Measurements from ENCODE around the gene ZNF730. TPM values are rescaled to one million over a fixed set of nuclear protein-coding genes. Genes with fewer than 3 reads are reported as not detected.
"Not testable (repeated sequence)": the region's sequence is repeated elsewhere in the genome, so short reads cannot be mapped to it uniquely, and the experiment has no call there.

ZNF730 gene
- total RNA-seq, 1 experiment from 2014 or later = not detected

GRCh38 chr19:23075031-23075733 is 41.6 kb upstream of the ZNF730 start:
- no peaks in the 10 kb centered on the region for H3K4me1 ChIP-seq
- no peaks in the 10 kb centered on the region for H3K36me3 ChIP-seq (ENCODE audit: control insufficient read depth, insufficient read depth, low read length)
- POLR2A ChIA-PET = no interaction called here
- H3K4me3 ChIP-seq (ENCODE audit: low read depth, low read length) = no peak overlapping the region
- H3K27me3 ChIP-seq (replicated peaks; ENCODE audit: control insufficient read depth, insufficient read depth, low read length) = no peaks in the 10 kb centered on the region
- CTCF ChIA-PET = no interaction called here
- Mint-ChIP-seq H3K9me3 (ENCODE audit: unreplicated experiment) (peaks cover 41% of the 10 kb centered on the region), H3K27ac (ENCODE audit: unreplicated experiment) (no peak overlapping the region), H3K36me3 (ENCODE audit: insufficient read depth, unreplicated experiment) (no peaks in the 10 kb centered on the region), H3K27me3 (ENCODE audit: insufficient read depth, unreplicated experiment) (no peaks in the 10 kb centered on the region), H3K4me3 (ENCODE audit: unreplicated experiment) (no peak overlapping the region), H3K4me1 (ENCODE audit: low read depth, unreplicated experiment) (no peaks in the 10 kb centered on the region)
- no TSS peak for BruUV-seq (replicated peaks)
- no peaks in the 10 kb centered on the region; the same call in 1 of the 2 replicates for H3K9me3 ChIP-seq
- DNase-seq = peak in 1 of 2 experiments; percentile 8
- intact Hi-C loops (cut with micrococcal nuclease; ENCODE audit: unreplicated experiment) = no loop called here
- no peak for TF ChIP-seq CTCF (IDR thresholded peaks at IDR 0.05; ENCODE audit: insufficient read depth in 1 of 2, low read depth in 1 of 2, low read length in 1 of 2, severe bottlenecking in 1 of 2, unreplicated experiment in 1 of 2)

GRCh38 chr19:23077776-23078175 is 39.0 kb upstream of the ZNF730 start:
- H3K27ac Mint-ChIP-seq (ENCODE audit: unreplicated experiment); H3K36me3 ChIP-seq (ENCODE audit: control insufficient read depth, insufficient read depth, low read length); DNase-seq; H3K36me3 Mint-ChIP-seq (ENCODE audit: insufficient read depth, unreplicated experiment); CTCF ChIA-PET; H3K4me3 Mint-ChIP-seq (ENCODE audit: unreplicated experiment); H3K27me3 ChIP-seq (replicated peaks; ENCODE audit: control insufficient read depth, insufficient read depth, low read length); BruUV-seq (replicated peaks); H3K9me3 ChIP-seq; H3K4me1 Mint-ChIP-seq (ENCODE audit: low read depth, unreplicated experiment); H3K4me3 ChIP-seq (ENCODE audit: low read depth, low read length); H3K4me1 ChIP-seq; intact Hi-C loops (cut with micrococcal nuclease; ENCODE audit: unreplicated experiment); POLR2A ChIA-PET; H3K27me3 Mint-ChIP-seq (ENCODE audit: insufficient read depth, unreplicated experiment): not testable (repeated sequence)
- H3K9me3 Mint-ChIP-seq (ENCODE audit: unreplicated experiment) = peaks cover 35% of the 10 kb centered on the region

- TF ChIP-seq CTCF (IDR thresholded peaks at IDR 0.05; ENCODE audit: insufficient read depth in 1 of 2, low read depth in 1 of 2, low read length in 1 of 2, severe bottlenecking in 1 of 2, unreplicated experiment in 1 of 2) = no peak
- CTCF ChIA-PET = no interaction called here
- Histone ChIP-seq H3K27me3 (replicated peaks; ENCODE audit: control insufficient read depth, insufficient read depth, low read length) (no peaks in the 10 kb centered on the region), H3K9me3 (0 out of 2 replicates have a peak, but pooled peaks cover 7% of the 10 kb centered on the region), H3K4me3 (ENCODE audit: low read depth, low read length) (no peak overlapping the region), H3K4me1 (no peaks in the 10 kb centered on the region), H3K36me3 (ENCODE audit: control insufficient read depth, insufficient read depth, low read length) (no peaks in the 10 kb centered on the region)
- intact Hi-C loops (cut with micrococcal nuclease; ENCODE audit: unreplicated experiment) = no loop called here
- Mint-ChIP-seq H3K4me3 (ENCODE audit: unreplicated experiment) (no peak overlapping the region), H3K9me3 (ENCODE audit: unreplicated experiment) (peaks cover 47% of the 10 kb centered on the region), H3K27me3 (ENCODE audit: insufficient read depth, unreplicated experiment) (no peaks in the 10 kb centered on the region), H3K36me3 (ENCODE audit: insufficient read depth, unreplicated experiment) (no peaks in the 10 kb centered on the region), H3K4me1 (ENCODE audit: low read depth, unreplicated experiment) (no peaks in the 10 kb centered on the region), H3K27ac (ENCODE audit: unreplicated experiment) (no peak overlapping the region)
- POLR2A ChIA-PET = no interaction called here
- BruUV-seq (replicated peaks) = no TSS peak
- no peak for DNase-seq
Measured at GRCh38 chr19:23093832-23094231, 23.0 kb upstream of the ZNF730 start.

All from Caco-2 (cell line).